Tongue (tissue), 2 donors: Measurements from ENCODE around the gene GDAP1L1. TPM values are rescaled to one million over a fixed set of nuclear protein-coding genes. Genes with fewer than 3 reads are reported as not detected.

Experiments
- DNase-seq: peaks from one replicate; pipeline ENCODE4 v3.0.0-alpha.2; 2015
- total RNA-seq: library from RNA; depleted of rRNA; stranded (reverse); fragments of >200 nt; gene quantifications from one replicate; pipeline ENCODE4 v1.2.3, GENCODE V29; 2014

The GDAP1L1 gene
- not detected for total RNA-seq

- no peak for DNase-seq
Observed at GRCh38 chr20:44247131-44247571, at the start of gene GDAP1L1. Gene GDAP1L1, plus strand, starts transcription at chr20:44247308. Its CDS starts 27 bp downstream, at chr20:44247335.

GRCh38 chr20:44198872-44199271 is 48.2 kb upstream of the GDAP1L1 start:
- DNase-seq, result no peak

GRCh38 chr20:44199877-44200276 is 47.2 kb upstream of the GDAP1L1 start:
- DNase-seq, result no peak

GRCh38 chr20:44200371-44200770 is 46.7 kb upstream of the GDAP1L1 start:
- no peak for DNase-seq

- DNase-seq, result no peak
Observed at GRCh38 chr20:44200983-44201382, 46.1 kb upstream of the GDAP1L1 start.

- no peak for DNase-seq
Observed at GRCh38 chr20:44203161-44203560, 43.9 kb upstream of the GDAP1L1 start.

GRCh38 chr20:44204156-44204831 is 42.8 kb upstream of the GDAP1L1 start:
- DNase-seq, result peak; percentile 15

GRCh38 chr20:44204832-44205215 is 42.3 kb upstream of the GDAP1L1 start:
- DNase-seq, result no peak

GRCh38 chr20:44206132-44206531 is 41.0 kb upstream of the GDAP1L1 start:
- no peak for DNase-seq

GRCh38 chr20:44207126-44207723 is 39.9 kb upstream of the GDAP1L1 start:
- no peak for DNase-seq

GRCh38 chr20:44208165-44208564 is 38.9 kb upstream of the GDAP1L1 start:
- DNase-seq, result no peak

- DNase-seq, result no peak
Observed at GRCh38 chr20:44208770-44209169, 38.3 kb upstream of the GDAP1L1 start.

GRCh38 chr20:44209686-44210405 is 37.3 kb upstream of the GDAP1L1 start:
- peak; percentile 41 for DNase-seq

GRCh38 chr20:44210406-44211176 is 36.5 kb upstream of the GDAP1L1 start, which contains the start of gene OSER1:
Gene OSER1, minus strand, starts transcription at chr20:44210771. Its CDS starts 3,814 bp downstream, at chr20:44206957.
- peak; percentile 99 for DNase-seq

GRCh38 chr20:44211177-44212039 is 35.7 kb upstream of the GDAP1L1 start:
- peak; percentile 24 for DNase-seq

- no peak for DNase-seq
Observed at GRCh38 chr20:44212792-44213191, 34.3 kb upstream of the GDAP1L1 start.

- peak; percentile 82 for DNase-seq
Observed at GRCh38 chr20:44215125-44215524, 32.0 kb upstream of the GDAP1L1 start.

- peak; percentile 64 for DNase-seq
Observed at GRCh38 chr20:44217342-44218092, 29.6 kb upstream of the GDAP1L1 start.

GRCh38 chr20:44218446-44218845 is 28.7 kb upstream of the GDAP1L1 start:
- no peak for DNase-seq

- DNase-seq, result no peak
Observed at GRCh38 chr20:44219170-44219730, 27.9 kb upstream of the GDAP1L1 start.
